Heart right ventricle (tissue), 16 donors: Measurements from ENCODE around the gene RCAN3. TPM values are rescaled to one million over a fixed set of nuclear protein-coding genes. Genes with fewer than 3 reads are reported as not detected.

Source experiments
- ATAC-seq, 8 donors: fragments of 200-7000 bp; cut with Tn5 transposase; one replicate each; pipeline ENCODE4 v1.9.1; 2020; ENCODE audit warnings: mild to moderate bottlenecking in 8 of 8, moderate library complexity in 8 of 8, moderate number of reproducible peaks in 1 of 8
- DNase-seq, 2 donors: peaks; one replicate each; pipeline ENCODE4 v3.0.0-alpha.2; 2020
- H3K27ac ChIP-seq, 10 donors: fragments of 200-600 bp; sonication (generic) in 2 of 10; one replicate each; pipeline versions ENCODE4 v1.5.0 to v1.8.0; 2020 to 2022; ENCODE audit warnings: mild to moderate bottlenecking in 3 of 10
- H3K27me3 ChIP-seq, 7 donors: fragments of 200-600 bp; one replicate each; pipeline ENCODE4 v1.8.0; 2021 to 2022; ENCODE audit warnings: mild to moderate bottlenecking in 2 of 7
- H3K36me3 ChIP-seq, 9 donors: fragments of 200-600 bp; sonication (generic) in 1 of 9; one replicate each; pipeline versions ENCODE4 v1.5.0 to v1.8.0; 2020 to 2022; ENCODE audit warnings: mild to moderate bottlenecking in 2 of 9
- H3K4me1 ChIP-seq, 9 donors: fragments of 200-600 bp; sonication (generic) in 1 of 9; one replicate each; pipeline versions ENCODE4 v1.5.0 to v1.8.0; 2020 to 2022; ENCODE audit warnings: mild to moderate bottlenecking in 4 of 9
- H3K4me3 ChIP-seq, 10 donors: fragments of 200-600 bp; sonication (generic) in 2 of 10; one replicate each; pipeline versions ENCODE4 v1.5.0 to v1.8.0; 2020 to 2022; ENCODE audit warnings: mild to moderate bottlenecking in 7 of 10, moderate library complexity in 2 of 10
- H3K9me3 ChIP-seq, 11 donors: fragments of 200-600 bp in 10 of 11; sonication (generic) in 2 of 11; one replicate each; pipeline versions ENCODE4 v1.5.0 to v1.8.0; 2013 to 2022; ENCODE audit warnings: mild to moderate bottlenecking in 2 of 11, control low read depth in 1 of 11, moderate library complexity in 1 of 11
- WGBS, 2 donors: extraction: QIAGEN DNeasy Blood & Tissue Kit; methylation state at CpG; one replicate each; pipeline ENCODE4 v1.1.7; 2013; ENCODE audit warnings: inconsistent platforms in 1 of 2; 5-methylcytosine and 5-hydroxymethylcytosine counted together
- intact Hi-C, 10 donors: fragments of 100-400 bp; cut with DNase I; formaldehyde crosslinking; loops; one replicate each; pipeline versions ENCODE4 v1.11.1 to v1.14.2; 2022
- polyA plus RNA-seq, 2 donors: library from polyadenylated mRNA; stranded (reverse); fragments of 200-250 nt; gene quantifications; one replicate each; pipeline ENCODE4 v1.2.3, GENCODE V29; 2013
- total RNA-seq, 10 donors: library from RNA; stranded (reverse); fragmentation: NEBNext Ultra II Directional in 3 of 10; extraction: Animal tissue kit (Norgen Biotek cat#: 25700) in 3 of 10; gene quantifications; one replicate each; pipeline versions ENCODE4 v1.2.1 to v1.2.4, GENCODE V29; 2021 to 2023
- TF ChIP-seq, protein P1 (sequence below), 9 donors: fragments of 200-600 bp; sonication (generic) in 2 of 9; IDR thresholded peaks; one replicate each; pipeline versions ENCODE4 v1.5.0 to v1.8.0; 2021 to 2022; ENCODE audit warnings: antibody characterized with exemption in 9 of 9, mild to moderate bottlenecking in 5 of 9, moderate library complexity in 1 of 9
- donor health status: Arrhythmogenic right ventricular cardiomyopathy.
- donor health status: ischemic (EF 13 %, LVEDD 7.1; RV severe dilation, severe dysfunction).
- donor health status: healthy with polysubstance abuse.
- donor health status: DM: no; HTN: yes; CAD: no.
- donor health status: DM: no; HTN: no; CAD: no.
- donor health status: ischemic (EF 25% LVEDD 6.9; RV normal size, moderate dysfunction).
- donor health status: ischemic (EF 25% LVEDD 5.7; RV mildly dilated, moderate dysfunction).
- donor health status: healthy.
- donor health status: DM: yes; HTN: yes; CAD: no.
- donor health status: Ischemic cardiomyopathy.
- donor health status: ischemic (EF 35%, LVEDD 5.7; RV mildly dilated, moderate dysfunction).
- donor health status: nonischemic (EF 11% LVEDD 7.7; RV severe dilation, severe dysfunction).
- donor health status: DM: yes; HTN: yes; CAD: no.
- donor health status: PGD.
- donor health status: ischemic (EF 29% LVEDD 5.4; RV normal size, mild dysfunction).
- donor health status: nonischemic (EF 23%, LVEDD 6.1; RV moderate dilation, normal function).

RCAN3 gene
- total and polyA plus RNA-seq, 12 donors: 2.3 to 7.9 (median 5.5) TPM

DNA sequence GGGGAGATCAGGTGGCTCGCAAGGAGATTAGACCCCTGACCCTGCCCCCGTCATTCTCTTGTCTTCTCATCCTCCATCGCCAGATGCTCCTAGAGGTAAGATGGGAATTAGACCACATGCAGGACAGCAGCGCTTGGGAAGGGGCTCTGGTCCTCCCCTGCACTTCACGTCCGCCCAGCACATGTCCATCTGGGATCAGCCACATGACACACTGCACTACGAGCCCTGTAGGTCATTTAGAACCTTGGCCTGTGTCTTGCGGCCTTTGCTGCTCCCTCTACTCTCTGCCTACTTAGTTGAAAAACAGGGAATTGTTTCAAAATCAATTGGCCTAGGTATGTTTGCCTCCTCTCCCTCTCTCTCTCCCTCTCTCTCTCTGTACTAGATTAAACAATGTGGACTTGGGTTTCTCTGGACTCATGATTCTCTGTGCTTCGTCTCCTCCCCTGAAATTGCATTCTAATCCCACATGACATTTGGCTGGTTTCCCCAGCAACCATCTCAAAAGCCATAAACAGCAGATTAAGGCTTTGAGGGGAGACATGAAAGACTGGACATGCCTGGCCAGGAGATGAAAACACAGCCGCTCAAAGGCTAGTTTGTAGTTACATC is 49.4 kb downstream of the RCAN3 start:
- H3K4me1 ChIP-seq: peaks cover 0 to 10% (median 0%) of the 10 kb centered on the region in 9 donors
- DNase-seq (no peak), ATAC-seq (no peak)
- no peaks in the 10 kb centered on the region for H3K9me3 ChIP-seq
- TF ChIP-seq, protein P1, sequence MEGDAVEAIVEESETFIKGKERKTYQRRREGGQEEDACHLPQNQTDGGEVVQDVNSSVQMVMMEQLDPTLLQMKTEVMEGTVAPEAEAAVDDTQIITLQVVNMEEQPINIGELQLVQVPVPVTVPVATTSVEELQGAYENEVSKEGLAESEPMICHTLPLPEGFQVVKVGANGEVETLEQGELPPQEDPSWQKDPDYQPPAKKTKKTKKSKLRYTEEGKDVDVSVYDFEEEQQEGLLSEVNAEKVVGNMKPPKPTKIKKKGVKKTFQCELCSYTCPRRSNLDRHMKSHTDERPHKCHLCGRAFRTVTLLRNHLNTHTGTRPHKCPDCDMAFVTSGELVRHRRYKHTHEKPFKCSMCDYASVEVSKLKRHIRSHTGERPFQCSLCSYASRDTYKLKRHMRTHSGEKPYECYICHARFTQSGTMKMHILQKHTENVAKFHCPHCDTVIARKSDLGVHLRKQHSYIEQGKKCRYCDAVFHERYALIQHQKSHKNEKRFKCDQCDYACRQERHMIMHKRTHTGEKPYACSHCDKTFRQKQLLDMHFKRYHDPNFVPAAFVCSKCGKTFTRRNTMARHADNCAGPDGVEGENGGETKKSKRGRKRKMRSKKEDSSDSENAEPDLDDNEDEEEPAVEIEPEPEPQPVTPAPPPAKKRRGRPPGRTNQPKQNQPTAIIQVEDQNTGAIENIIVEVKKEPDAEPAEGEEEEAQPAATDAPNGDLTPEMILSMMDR (IDR thresholded peaks at IDR 0.05): no peak
- H3K27ac ChIP-seq: no peak overlapping the region
- peaks cover 0 to 59% (median 40%) of the 10 kb centered on the region in 7 donors for H3K27me3 ChIP-seq
- H3K36me3 ChIP-seq: no peaks in the 10 kb centered on the region
- H3K4me3 ChIP-seq: no peak overlapping the region
- intact Hi-C loops: loop anchor here in 1 of 10 donors (10.0 kb wide), 1 partner anchor 73 kb away; no protein-coding TSS in a partner anchor
- WGBS, 2 donors: 61 to 66% methylated on average over 10 of the region's 10 CpGs

DNA sequence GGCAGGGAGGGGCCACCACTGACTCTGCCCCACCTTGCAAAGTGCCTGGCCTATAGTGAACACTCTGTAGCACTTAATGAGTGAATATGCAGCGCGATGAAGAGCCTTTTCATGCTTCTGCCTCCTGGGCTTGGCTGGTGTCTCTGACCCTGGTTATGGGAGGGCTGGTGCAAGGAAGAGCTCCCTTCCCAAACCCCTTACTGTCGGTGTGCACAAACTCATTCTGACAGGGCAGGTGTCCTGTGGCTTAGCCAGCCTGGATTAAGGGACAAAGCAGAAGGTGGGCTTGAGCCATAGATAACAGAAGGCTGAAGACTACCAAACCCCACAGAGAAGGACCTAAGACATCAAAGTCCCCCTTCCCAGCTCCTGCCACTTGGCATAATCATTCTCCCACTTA is 51.3 kb downstream of the RCAN3 start:
- Histone ChIP-seq H3K4me1 (peaks cover 0 to 11% (median 0%) of the 10 kb centered on the region in 9 donors), H3K4me3 (no peak overlapping the region), H3K27ac (no peak overlapping the region), H3K27me3 (peaks cover 0 to 72% (median 44%) of the 10 kb centered on the region in 7 donors), H3K9me3 (no peaks in the 10 kb centered on the region), H3K36me3 (no peaks in the 10 kb centered on the region)
- 88 to 91% methylated on average over 3 of the region's 3 CpGs for WGBS, 2 donors
- ATAC-seq (no peak), DNase-seq (no peak)
- TF ChIP-seq, protein P1 (IDR thresholded peaks at IDR 0.05): no peak
- intact Hi-C loops: loop anchor here in 1 of 10 donors (10.0 kb wide), 1 partner anchor 71 kb away; no protein-coding TSS in a partner anchor

DNA sequence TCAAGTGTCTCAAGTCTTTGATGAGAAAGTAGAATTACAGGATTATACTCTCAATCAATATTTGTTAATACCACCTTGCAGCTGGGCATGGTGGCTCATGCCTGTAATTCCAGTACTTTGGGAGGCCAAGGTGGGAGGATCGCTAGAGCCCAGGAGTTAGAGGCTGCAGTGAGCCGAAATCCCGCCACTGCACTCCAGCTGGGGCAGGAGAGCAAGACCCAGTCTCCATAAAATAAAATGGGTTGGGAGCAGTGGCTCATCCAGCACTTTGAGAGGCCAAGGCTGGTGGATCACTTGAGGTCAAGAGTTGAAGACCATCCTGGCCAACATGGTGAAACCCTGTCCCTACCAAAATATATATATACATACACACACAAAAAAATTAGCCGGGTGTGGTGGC is 52.1 kb downstream of the RCAN3 start:
- ATAC-seq (no peak), DNase-seq (no peak)
- Histone ChIP-seq H3K36me3 (no peaks in the 10 kb centered on the region), H3K4me1 (peaks cover 0 to 17% (median 6%) of the 10 kb centered on the region in 9 donors), H3K27ac (no peak overlapping the region), H3K9me3 (no peaks in the 10 kb centered on the region), H3K4me3 (no peak overlapping the region), H3K27me3 (peaks cover 0 to 66% (median 42%) of the 10 kb centered on the region in 7 donors)
- TF ChIP-seq, protein P1 (IDR thresholded peaks at IDR 0.05): no peak
- 98% methylated on average over 4 of the region's 4 CpGs for WGBS, 2 donors
- intact Hi-C loops: loop anchor here in 1 of 10 donors (10.0 kb wide), 1 partner anchor 70 kb away; no protein-coding TSS in a partner anchor

DNA sequence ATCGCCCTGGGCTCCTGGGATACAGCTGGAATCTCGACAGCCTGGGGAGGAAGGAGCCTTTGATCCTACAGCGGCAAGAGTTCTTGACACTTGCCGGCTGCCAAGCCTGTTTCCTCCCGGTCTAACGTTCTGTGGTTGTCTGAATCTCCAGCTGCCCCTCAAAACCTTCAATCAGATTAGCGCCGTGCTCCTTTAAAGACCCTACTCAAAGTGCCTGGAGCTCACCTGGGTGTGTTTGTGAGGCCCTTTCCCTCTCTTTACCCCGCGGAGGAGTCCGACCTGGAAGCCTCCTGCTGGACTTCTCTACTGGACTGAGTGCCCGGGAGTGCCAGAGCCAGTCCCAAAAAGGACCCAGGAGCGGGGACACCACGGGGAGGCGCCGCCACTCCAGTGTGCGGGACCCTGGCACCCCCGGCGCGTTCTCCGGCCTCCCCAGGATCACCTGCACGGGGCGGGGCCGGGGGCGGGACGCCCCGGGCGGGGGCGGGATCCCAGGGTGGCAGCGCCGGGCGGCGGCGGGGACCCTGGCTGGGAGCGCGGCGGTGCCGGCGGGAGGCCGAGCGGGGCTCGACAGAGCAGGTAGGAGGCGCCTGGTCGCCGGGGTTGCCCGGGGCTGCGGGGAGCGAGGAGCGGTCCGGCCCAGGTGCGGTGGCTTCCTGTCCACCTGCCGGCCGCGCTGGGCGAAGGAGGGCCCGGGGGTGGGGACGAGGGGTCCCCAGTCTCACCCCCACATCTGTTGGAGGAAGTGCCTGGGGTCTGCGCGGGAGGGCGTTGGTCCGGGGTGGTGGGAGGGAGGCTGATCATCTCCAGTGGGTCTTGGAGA is 53.2 kb downstream of the RCAN3 start, which contains the start of gene NCMAP:
Gene NCMAP (plus strand): TSS at position 497 of the 823 bp plus-strand sequence. CDS start 39,344 bp downstream, outside the sequence.
- Histone ChIP-seq H3K4me3 (peak within 1 kb of the TSS; percentile 3 to 35 (median 27)), H3K9me3 (no peaks in the 10 kb centered on the region), H3K4me1 (peaks cover 0 to 17% (median 6%) of the 10 kb centered on the region in 9 donors), H3K27me3 (peaks cover 0 to 62% (median 44%) of the 10 kb centered on the region in 7 donors), H3K27ac (no peak within 1 kb of the TSS), H3K36me3 (no peaks in the 10 kb centered on the region)
- ATAC-seq (peak in 6 of 8 donors; percentile 30 to 66 (median 42)), DNase-seq (peak in 1 of 2 donors; percentile 27)
- TF ChIP-seq, protein P1 (IDR thresholded peaks at IDR 0.05): peak in 2 of 9 donors; percentile 28 to 36
- intact Hi-C loops: loop anchor here in 1 of 10 donors (10.0 kb wide), 1 partner anchor 69 kb away; no protein-coding TSS in a partner anchor
- WGBS, 2 donors: 4 to 5% methylated on average over 43 to 61 of the region's 61 CpGs
